ENCODE results near the gene SLITRK3.

DNA sequence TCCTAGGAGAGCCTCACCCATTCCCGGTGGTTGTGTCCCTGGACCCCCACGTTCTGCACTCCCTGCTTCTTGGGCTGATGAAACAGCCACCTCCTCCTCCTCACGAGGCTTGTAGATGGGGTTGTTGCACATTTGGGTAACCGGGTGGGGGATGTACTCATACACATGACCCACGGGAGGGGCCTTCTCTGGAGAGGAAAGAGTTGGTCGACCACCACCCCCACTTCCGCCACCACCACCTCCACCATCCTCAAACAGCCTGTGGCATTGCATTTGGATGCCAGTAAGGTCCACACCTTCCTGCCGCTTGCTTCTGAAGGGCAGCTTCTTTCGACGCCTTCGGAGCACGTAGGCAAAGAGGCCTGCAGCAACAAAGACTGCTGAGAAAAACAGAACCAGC, 7.7 kb downstream of the SLITRK3 start:
- TF ChIP-seq POLR2A (IDR thresholded peaks at IDR 0.05) (no peak), CTCF (IDR thresholded peaks at IDR 0.05) (no peak)
